Lung (tissue), 12 donors: ENCODE measurements around the gene ACER1. TPM values are rescaled to one million over a fixed set of nuclear protein-coding genes. Genes with fewer than 3 reads are reported as not detected.
A peak's percentile ranks its signal among the peaks of the same experiment; 100 is the strongest.

Experiments used
- ATAC-seq: fragments of 200-7000 bp; cut with Tn5 transposase; one replicate; pipeline ENCODE4 v1.9.1; 2020; ENCODE audit warnings: moderate number of reproducible peaks; ENCODE audit not compliant: insufficient read depth, low FRiP score
- DNase-seq, 3 donors: peaks; one replicate each; pipeline ENCODE4 v3.0.0-alpha.2; 2013 to 2017
- H3K27ac ChIP-seq, 2 donors: one replicate each; pipeline ENCODE4 v1.5.1; 2013; ENCODE audit warnings: mild to moderate bottlenecking in 2 of 2, moderate library complexity in 2 of 2, control low read depth in 1 of 2, inconsistent platforms in 1 of 2, low read depth in 1 of 2, low read length in 1 of 2
- H3K27me3 ChIP-seq, 3 donors: one replicate each; pipeline ENCODE4 v1.5.1; 2013; ENCODE audit warnings: low read length in 2 of 3; ENCODE audit not compliant: control insufficient read depth in 3 of 3, insufficient read depth in 3 of 3
- H3K36me3 ChIP-seq, 4 donors: one replicate each; pipeline ENCODE4 v1.5.1; 2013; ENCODE audit warnings: low read length in 4 of 4, mild to moderate bottlenecking in 1 of 4, moderate library complexity in 1 of 4; ENCODE audit not compliant: control insufficient read depth in 4 of 4, insufficient read depth in 4 of 4
- H3K4me1 ChIP-seq, 5 donors: one replicate each; pipeline ENCODE4 v1.5.1; 2013; ENCODE audit warnings: low read length in 5 of 5, mild to moderate bottlenecking in 2 of 5, moderate library complexity in 1 of 5; ENCODE audit not compliant: control insufficient read depth in 5 of 5, insufficient read depth in 5 of 5
- H3K4me3 ChIP-seq: one replicate; pipeline ENCODE4 v1.5.1; 2013; ENCODE audit warnings: mild to moderate bottlenecking, control low read depth, moderate library complexity
- H3K9ac ChIP-seq, 2 donors: one replicate each; pipeline ENCODE4 v1.5.1; 2013; ENCODE audit warnings: low read length in 2 of 2, control low read depth in 1 of 2; ENCODE audit not compliant: insufficient read depth in 1 of 2
- H3K9me3 ChIP-seq, 4 donors: one replicate each; pipeline ENCODE4 v1.5.1; 2013; ENCODE audit warnings: low read length in 3 of 4, mild to moderate bottlenecking in 1 of 4, moderate library complexity in 1 of 4; ENCODE audit not compliant: control insufficient read depth in 4 of 4, insufficient read depth in 3 of 4
- CTCF ChIP-seq: IDR thresholded peaks from 2 replicates; pipeline ENCODE4 v1.5.1; 2012; ENCODE audit warnings: mild to moderate bottlenecking; ENCODE audit errors: control extremely low read depth, extremely low read depth
- WGBS, 2 donors: extraction: QIAGEN DNeasy Blood & Tissue Kit; methylation state at CpG; one replicate each; pipeline ENCODE4 v1.1.7; 2013; 5-methylcytosine and 5-hydroxymethylcytosine counted together
- polyA plus RNA-seq, 2 donors: library from polyadenylated mRNA; stranded (reverse); fragments of 200-250 nt; gene quantifications; one replicate each; pipeline ENCODE4 v1.2.1, GENCODE V29; 2013
- total RNA-seq, 2 donors: library from RNA; depleted of rRNA in 1 of 2; stranded (reverse); fragments of >200 nt in 1 of 2; gene quantifications; one replicate each; pipeline ENCODE4 v1.2.1, GENCODE V29; 2014 to 2021
- donor health status: control.
- donor health status: control.
- donor health status: Bipolar disorder and iron deficiency.
- donor health status: healthy.
- donor health status: DM: yes; HTN: yes; CAD: no.

Gene ACER1
- total and polyA plus RNA-seq, 4 donors = 0.06 TPM; not detected in 3

DNA sequence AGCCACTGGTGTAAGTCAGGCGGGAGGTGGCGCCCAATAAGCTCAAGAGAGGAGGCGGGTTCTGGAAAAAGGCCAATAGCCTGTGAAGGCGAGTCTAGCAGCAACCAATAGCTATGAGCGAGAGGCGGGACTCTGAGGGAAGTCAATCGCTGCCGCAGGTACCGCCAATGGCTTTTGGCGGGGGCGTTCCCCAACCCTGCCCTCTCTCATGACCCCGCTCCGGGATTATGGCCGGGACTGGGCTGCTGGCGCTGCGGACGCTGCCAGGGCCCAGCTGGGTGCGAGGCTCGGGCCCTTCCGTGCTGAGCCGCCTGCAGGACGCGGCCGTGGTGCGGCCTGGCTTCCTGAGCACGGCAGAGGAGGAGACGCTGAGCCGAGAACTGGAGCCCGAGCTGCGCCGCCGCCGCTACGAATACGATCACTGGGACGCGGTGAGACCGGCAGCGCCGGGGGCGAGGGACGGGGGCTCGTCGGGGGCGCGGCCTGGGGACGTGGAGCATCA, 39.2 kb upstream of the ACER1 start, which contains the start of gene ALKBH7:
ALKBH7 (plus strand) TSS at position 201 of the 502 bp plus-strand sequence; CDS start at position 228, 27 bp downstream.
- Histone ChIP-seq H3K9ac (peak within 1 kb of the TSS; percentile 16 to 96), H3K9me3 (no peaks in the 10 kb centered on the region), H3K4me1 (peaks cover 0 to 12% (median 6%) of the 10 kb centered on the region in 5 donors), H3K27ac (peak within 1 kb of the TSS; percentile 97), H3K4me3 (peak within 1 kb of the TSS; percentile 90), H3K36me3 (peaks cover 4 to 31% (median 13%) of the 10 kb centered on the region in 4 donors), H3K27me3 (no peaks in the 10 kb centered on the region)
- 1% methylated on average over 46 to 47 of the region's 47 CpGs for WGBS, 2 donors
- ATAC-seq (peak; percentile 87), DNase-seq (peak; percentile 99 to 100 (median 100))
- no peak for TF ChIP-seq CTCF

DNA sequence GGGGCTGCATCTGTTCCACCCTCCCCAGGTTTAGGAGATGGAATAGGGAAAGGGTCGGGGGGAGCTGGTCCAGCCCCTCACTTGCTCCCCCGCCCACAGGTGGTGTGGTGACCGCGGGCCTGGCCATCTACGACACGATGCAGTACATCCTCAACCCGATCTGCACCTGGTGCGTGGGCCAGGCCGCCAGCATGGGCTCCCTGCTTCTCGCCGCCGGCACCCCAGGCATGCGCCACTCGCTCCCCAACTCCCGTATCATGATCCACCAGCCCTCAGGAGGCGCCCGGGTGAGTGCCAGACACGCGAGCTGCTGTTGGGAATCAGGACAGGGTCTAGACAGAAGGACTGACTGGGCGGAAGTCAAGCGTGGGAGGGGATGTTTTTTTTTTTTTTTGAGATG, 30.9 kb upstream of the ACER1 start:
- ATAC-seq = no peak
- no peak overlapping the region for H3K4me3 ChIP-seq
- H3K27me3 ChIP-seq = no peaks in the 10 kb centered on the region
- H3K36me3 ChIP-seq = peaks cover 14 to 35% (median 14%) of the 10 kb centered on the region in 4 donors
- no peak overlapping the region for H3K9ac ChIP-seq
- no peak for TF ChIP-seq CTCF
- DNase-seq = no peak
- peaks cover 0 to 6% (median 4%) of the 10 kb centered on the region in 5 donors for H3K4me1 ChIP-seq
- H3K27ac ChIP-seq = no peak overlapping the region
- WGBS, 2 donors = 96 to 98% methylated on average over 21 of the region's 21 CpGs
- no peaks in the 10 kb centered on the region for H3K9me3 ChIP-seq

GRCh38 chr19:6362351-6362801, 29.0 kb upstream of the ACER1 start:
- ATAC-seq (no peak), DNase-seq (no peak)
- WGBS, 2 donors = 30 to 34% methylated on average over 11 of the region's 11 CpGs
- Histone ChIP-seq H3K9me3 (no peaks in the 10 kb centered on the region), H3K4me1 (peaks cover 0 to 6% (median 5%) of the 10 kb centered on the region in 5 donors), H3K27ac (peak overlapping the region; percentile 78 to 85), H3K27me3 (no peaks in the 10 kb centered on the region), H3K36me3 (peaks cover 5 to 19% (median 9%) of the 10 kb centered on the region in 4 donors), H3K9ac (peak overlapping the region; percentile 70 to 77), H3K4me3 (peak overlapping the region; percentile 93)
- TF ChIP-seq CTCF = no peak
